Liver (tissue), 9 donors: ENCODE measurements around the gene AHI1. TPM values are rescaled to one million over a fixed set of nuclear protein-coding genes. Genes with fewer than 3 reads are reported as not detected.
"Not testable (repeated sequence)": the region's sequence is repeated elsewhere in the genome, so short reads cannot be mapped to it uniquely, and the experiment has no call there.

Experiments
- DNase-seq: peaks from one replicate; pipeline ENCODE4 v3.0.0-alpha.2; 2017; ENCODE audit warnings: low spot score
- H3K27ac ChIP-seq, 2 donors: one replicate each; pipeline ENCODE4 v1.7.0; 2013; ENCODE audit warnings: inconsistent platforms in 2 of 2, low read length in 2 of 2, control low read depth in 1 of 2, low read depth in 1 of 2, mild to moderate bottlenecking in 1 of 2
- H3K27me3 ChIP-seq, 4 donors: one replicate each; pipeline versions ENCODE4 v1.6.1 to v1.7.0; 2013; ENCODE audit warnings: low read length in 3 of 4, inconsistent platforms in 1 of 4, mild to moderate bottlenecking in 1 of 4, moderate library complexity in 1 of 4; ENCODE audit not compliant: control insufficient read depth in 4 of 4, insufficient read depth in 4 of 4
- H3K36me3 ChIP-seq, 4 donors: one replicate each; pipeline versions ENCODE4 v1.6.1 to v1.7.0; 2013; ENCODE audit warnings: low read length in 3 of 4, mild to moderate bottlenecking in 3 of 4, low read depth in 1 of 4, moderate library complexity in 1 of 4; ENCODE audit not compliant: control insufficient read depth in 4 of 4, insufficient read depth in 3 of 4
- H3K4me1 ChIP-seq, 4 donors: one replicate each; pipeline versions ENCODE4 v1.6.1 to v1.7.0; 2013; ENCODE audit warnings: low read length in 3 of 4, mild to moderate bottlenecking in 3 of 4, moderate library complexity in 1 of 4; ENCODE audit not compliant: control insufficient read depth in 4 of 4, insufficient read depth in 4 of 4
- H3K4me3 ChIP-seq, 3 donors: one replicate each; pipeline versions ENCODE4 v1.6.1 to v1.7.0; 2013; ENCODE audit warnings: low read length in 3 of 3, control low read depth in 1 of 3, low read depth in 1 of 3, mild to moderate bottlenecking in 1 of 3
- H3K9ac ChIP-seq, 2 donors: one replicate each; pipeline ENCODE4 v1.7.0; 2013; ENCODE audit warnings: low read length in 2 of 2, mild to moderate bottlenecking in 2 of 2, moderate library complexity in 2 of 2, control low read depth in 1 of 2, low read depth in 1 of 2
- H3K9me3 ChIP-seq, 4 donors: one replicate each; pipeline versions ENCODE4 v1.6.1 to v1.7.0; 2013; ENCODE audit warnings: low read length in 3 of 4; ENCODE audit not compliant: control insufficient read depth in 4 of 4
- FOXA1 ChIP-seq: IDR thresholded peaks from 2 replicates; pipeline ENCODE4 v1.6.1; 2016; ENCODE audit warnings: antibody characterized with exemption
- FOXA2 ChIP-seq: IDR thresholded peaks from 2 replicates; pipeline ENCODE4 v1.6.1; 2016; ENCODE audit warnings: antibody characterized with exemption
- GABPA ChIP-seq, 2 donors: IDR thresholded peaks in 1 of 2; conservative IDR thresholded peaks in 1 of 2; 2 replicates each; pipeline ENCODE4 v1.6.1; 2016; ENCODE audit warnings: antibody characterized with exemption in 2 of 2, mild to moderate bottlenecking in 1 of 2, moderate library complexity in 1 of 2
- HNF4A ChIP-seq, 2 donors: conservative IDR thresholded peaks; 2 replicates each; pipeline ENCODE4 v1.6.1; 2016; ENCODE audit warnings: antibody characterized with exemption in 2 of 2, mild to moderate bottlenecking in 2 of 2
- HNF4G ChIP-seq: IDR thresholded peaks from 2 replicates; pipeline ENCODE4 v1.6.1; 2016; ENCODE audit warnings: antibody characterized with exemption
- JUND ChIP-seq, 2 donors: IDR thresholded peaks; 2 replicates each; pipeline ENCODE4 v1.6.1; 2016; ENCODE audit warnings: antibody characterized with exemption in 2 of 2
- NR2F2 ChIP-seq: IDR thresholded peaks from 2 replicates; pipeline ENCODE4 v1.6.1; 2016; ENCODE audit warnings: antibody characterized with exemption
- RAD21 ChIP-seq, 2 donors: IDR thresholded peaks; 2 replicates each; pipeline ENCODE4 v1.6.1; 2016; ENCODE audit warnings: antibody characterized with exemption in 2 of 2, mild to moderate bottlenecking in 2 of 2
- RXRA ChIP-seq, 2 donors: IDR thresholded peaks; 2 replicates each; pipeline ENCODE4 v1.6.1; 2017 to 2018; ENCODE audit warnings: antibody characterized with exemption in 2 of 2, mild to moderate bottlenecking in 1 of 2
- TAF1 ChIP-seq: conservative IDR thresholded peaks from 2 replicates; pipeline ENCODE4 v1.6.1; 2016; ENCODE audit warnings: antibody characterized with exemption, mild to moderate bottlenecking
- YY1 ChIP-seq: IDR thresholded peaks from 2 replicates; pipeline ENCODE4 v1.6.1; 2016; ENCODE audit warnings: antibody characterized with exemption, mild to moderate bottlenecking
- WGBS: extraction: QIAGEN DNeasy Blood & Tissue Kit; methylation state at CpG from one replicate; pipeline ENCODE4 v1.1.7; 2013; 5-methylcytosine and 5-hydroxymethylcytosine counted together
- polyA plus RNA-seq, 2 donors: library from polyadenylated mRNA; stranded (reverse) in 1 of 2; unstranded in 1 of 2; fragments of 200-250 nt in 1 of 2; fragments of >200 nt in 1 of 2; fragmentation: Nextera tagmentation in 1 of 2; extraction: Ambion mirVana in 1 of 2; gene quantifications; one replicate each; pipeline versions ENCODE4 v1.2.1 to v1.2.3, GENCODE V29; 2013 to 2015
- total RNA-seq, 2 donors: library from RNA; depleted of rRNA; stranded (reverse); fragments of >200 nt; gene quantifications; one replicate each; pipeline ENCODE4 v1.2.3, GENCODE V29; 2014
- TF ChIP-seq, protein P1 (sequence below): IDR thresholded peaks from 2 replicates; pipeline ENCODE4 v1.6.1; 2016; ENCODE audit warnings: antibody characterized with exemption
- TF ChIP-seq, protein P2 (sequence below): IDR thresholded peaks from 2 replicates; pipeline ENCODE4 v1.6.1; 2016; ENCODE audit warnings: antibody characterized with exemption, mild to moderate bottlenecking
- TF ChIP-seq, protein P3 (sequence below): fragments of 150-350 bp; IDR thresholded peaks from 2 replicates; pipeline ENCODE4 v1.5.1; 2017; ENCODE audit warnings: improper control_type of control experiment, low read depth, low read length; ENCODE audit not compliant: missing input control
- TF ChIP-seq, protein P4 (sequence below): IDR thresholded peaks from 2 replicates; pipeline ENCODE4 v1.6.1; 2016; ENCODE audit warnings: antibody characterized with exemption
- donor health status: healthy.
- donor health status: healthy.
- donor health status: healthy.
- donor health status: healthy.
- donor health status: healthy.

Gene AHI1
- total and polyA plus RNA-seq, 4 donors = 2.0 to 14.4 (median 9.0) TPM

DNA sequence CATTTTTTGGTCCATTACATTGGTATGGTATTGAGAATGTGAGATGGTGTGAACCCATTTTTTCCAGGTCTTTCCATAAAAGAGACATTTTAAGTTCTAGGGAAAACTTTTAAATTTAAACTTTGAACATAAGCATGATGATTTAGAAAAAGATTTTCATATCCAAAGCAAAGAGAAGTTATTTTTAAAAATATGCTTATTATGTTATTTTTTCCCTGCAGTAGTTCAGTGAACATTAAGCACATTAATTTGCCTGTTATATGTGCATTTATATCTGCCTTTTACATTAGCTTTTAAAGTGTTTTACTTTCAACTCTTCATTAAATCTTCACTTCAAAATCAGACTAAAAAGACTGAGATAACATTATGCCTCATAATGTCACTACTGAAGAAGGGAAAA lies 116.7 kb downstream of the AHI1 start:
- TF ChIP-seq, protein P1, sequence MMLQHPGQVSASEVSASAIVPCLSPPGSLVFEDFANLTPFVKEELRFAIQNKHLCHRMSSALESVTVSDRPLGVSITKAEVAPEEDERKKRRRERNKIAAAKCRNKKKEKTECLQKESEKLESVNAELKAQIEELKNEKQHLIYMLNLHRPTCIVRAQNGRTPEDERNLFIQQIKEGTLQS = no peak
- TF ChIP-seq RAD21 (IDR thresholded peaks at IDR 0.05) (no peak), HNF4G (no peak)
- no peak for DNase-seq
- Histone ChIP-seq H3K27ac (no peak overlapping the region), H3K36me3 (no peaks in the 10 kb centered on the region), H3K27me3 (no peaks in the 10 kb centered on the region), H3K4me1 (no peaks in the 10 kb centered on the region), H3K9ac (no peak overlapping the region), H3K4me3 (no peak overlapping the region), H3K9me3 (no peaks in the 10 kb centered on the region)

DNA sequence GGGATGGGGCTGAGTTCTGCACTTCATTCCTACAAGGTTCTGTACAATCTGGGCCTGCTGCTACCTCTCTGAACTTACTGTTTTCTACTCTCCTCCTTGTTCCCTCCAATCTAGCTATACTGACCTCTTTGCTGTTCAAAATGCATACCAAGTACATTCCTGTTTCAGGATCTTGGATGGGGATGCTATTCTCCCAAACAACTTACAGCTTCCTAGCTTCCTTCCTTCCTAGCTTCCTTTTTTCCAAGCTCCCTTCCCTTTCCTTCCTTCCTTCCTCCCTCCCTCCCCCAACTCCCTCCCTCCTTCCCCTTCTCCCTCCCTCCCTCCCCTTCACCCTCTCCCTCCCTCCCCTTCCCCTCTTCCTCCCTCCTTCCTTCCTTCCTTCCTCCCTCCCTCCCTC lies 117.9 kb downstream of the AHI1 start:
- no peak overlapping the region for H3K27ac ChIP-seq
- DNase-seq = no peak
- H3K27me3 ChIP-seq = no peaks in the 10 kb centered on the region
- H3K9ac ChIP-seq = no peak overlapping the region
- TF ChIP-seq RAD21 (IDR thresholded peaks at IDR 0.05) = no peak
- H3K4me3 ChIP-seq = no peak overlapping the region
- no peaks in the 10 kb centered on the region for H3K4me1 ChIP-seq
- no peaks in the 10 kb centered on the region for H3K36me3 ChIP-seq
- no peaks in the 10 kb centered on the region for H3K9me3 ChIP-seq

DNA sequence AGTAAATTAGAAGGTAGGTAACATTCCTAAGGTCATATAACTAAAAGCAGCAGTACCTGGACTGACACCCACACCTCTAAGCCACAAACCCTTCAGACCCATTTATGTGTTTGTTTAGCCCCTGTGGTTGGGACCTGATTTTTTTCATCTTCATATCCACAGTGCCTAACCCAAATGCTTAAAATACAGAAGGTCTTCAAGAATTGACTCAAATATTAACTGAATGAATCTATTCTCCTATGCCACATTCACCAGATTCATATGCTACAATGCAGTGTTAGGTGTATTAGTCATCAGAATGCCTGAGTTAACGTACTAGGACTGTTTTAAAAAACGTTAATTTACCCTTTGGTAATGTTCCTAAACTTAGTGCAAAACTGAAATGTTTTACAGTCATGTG lies 124.8 kb downstream of the AHI1 start:
- TF ChIP-seq FOXA1 (no peak), YY1 (no peak)
- Histone ChIP-seq H3K36me3 (no peaks in the 10 kb centered on the region), H3K27me3 (no peaks in the 10 kb centered on the region), H3K4me3 (no peak overlapping the region), H3K27ac (no peak overlapping the region), H3K9me3 (peaks cover 0 to 3% (median 0%) of the 10 kb centered on the region in 4 donors), H3K9ac (no peak overlapping the region), H3K4me1 (no peaks in the 10 kb centered on the region)
- WGBS = 94% methylated on average over 2 of the region's 2 CpGs
- no peak for DNase-seq

DNA sequence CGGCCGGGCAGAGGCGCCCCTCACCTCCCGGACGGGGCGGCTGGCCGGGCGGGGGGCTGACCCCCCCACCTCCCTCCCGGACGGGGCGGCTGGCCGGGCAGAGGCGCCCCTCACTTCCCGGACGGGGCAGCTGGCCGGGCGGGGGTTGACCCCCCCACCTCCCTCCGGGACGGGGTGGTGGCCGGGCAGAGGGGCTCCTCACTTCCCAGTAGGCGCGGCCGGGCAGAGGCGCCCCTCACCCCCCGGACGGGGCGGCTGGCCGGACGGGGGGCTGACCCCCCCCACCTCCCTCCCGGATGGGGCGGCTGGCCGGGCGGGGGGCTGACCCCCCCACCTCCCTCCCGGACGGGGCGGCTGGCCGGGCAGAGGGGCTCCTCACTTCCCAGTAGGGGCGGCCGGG lies 133.9 kb downstream of the AHI1 start:
- not testable (repeated sequence) for H3K9me3 ChIP-seq, H3K4me3 ChIP-seq, H3K27ac ChIP-seq, H3K4me1 ChIP-seq, H3K27me3 ChIP-seq, H3K36me3 ChIP-seq, DNase-seq, H3K9ac ChIP-seq
- WGBS = 94% methylated on average over 30 of the region's 39 CpGs

DNA sequence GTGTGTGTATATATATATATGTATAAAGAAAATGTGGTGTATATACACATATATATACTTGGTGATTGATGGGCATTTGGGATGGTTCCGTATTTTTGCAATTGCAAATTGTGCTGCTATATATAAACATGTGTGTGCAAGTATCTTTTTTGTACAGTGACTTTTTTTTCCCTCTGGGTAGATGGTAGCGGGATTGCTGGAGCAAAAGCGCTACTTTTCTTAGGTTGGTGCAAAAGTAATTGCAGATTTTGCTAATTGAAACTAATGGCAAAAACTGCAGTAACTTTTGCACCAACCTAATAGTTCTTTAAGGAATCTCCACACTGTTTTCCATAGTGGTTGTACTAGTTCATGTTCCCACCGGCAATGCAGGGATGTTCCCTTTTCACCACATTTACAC lies 135.4 kb downstream of the AHI1 start:
- 98% methylated on average over 4 of the region's 4 CpGs for WGBS
- Histone ChIP-seq H3K4me3 (no peak overlapping the region), H3K27me3 (no peaks in the 10 kb centered on the region), H3K27ac (no peak overlapping the region), H3K4me1 (no peaks in the 10 kb centered on the region), H3K36me3 (no peaks in the 10 kb centered on the region), H3K9ac (no peak overlapping the region), H3K9me3 (peaks cover 1 to 5% (median 3%) of the 10 kb centered on the region in 4 donors)
- no peak for DNase-seq
- TF ChIP-seq, protein P2, sequence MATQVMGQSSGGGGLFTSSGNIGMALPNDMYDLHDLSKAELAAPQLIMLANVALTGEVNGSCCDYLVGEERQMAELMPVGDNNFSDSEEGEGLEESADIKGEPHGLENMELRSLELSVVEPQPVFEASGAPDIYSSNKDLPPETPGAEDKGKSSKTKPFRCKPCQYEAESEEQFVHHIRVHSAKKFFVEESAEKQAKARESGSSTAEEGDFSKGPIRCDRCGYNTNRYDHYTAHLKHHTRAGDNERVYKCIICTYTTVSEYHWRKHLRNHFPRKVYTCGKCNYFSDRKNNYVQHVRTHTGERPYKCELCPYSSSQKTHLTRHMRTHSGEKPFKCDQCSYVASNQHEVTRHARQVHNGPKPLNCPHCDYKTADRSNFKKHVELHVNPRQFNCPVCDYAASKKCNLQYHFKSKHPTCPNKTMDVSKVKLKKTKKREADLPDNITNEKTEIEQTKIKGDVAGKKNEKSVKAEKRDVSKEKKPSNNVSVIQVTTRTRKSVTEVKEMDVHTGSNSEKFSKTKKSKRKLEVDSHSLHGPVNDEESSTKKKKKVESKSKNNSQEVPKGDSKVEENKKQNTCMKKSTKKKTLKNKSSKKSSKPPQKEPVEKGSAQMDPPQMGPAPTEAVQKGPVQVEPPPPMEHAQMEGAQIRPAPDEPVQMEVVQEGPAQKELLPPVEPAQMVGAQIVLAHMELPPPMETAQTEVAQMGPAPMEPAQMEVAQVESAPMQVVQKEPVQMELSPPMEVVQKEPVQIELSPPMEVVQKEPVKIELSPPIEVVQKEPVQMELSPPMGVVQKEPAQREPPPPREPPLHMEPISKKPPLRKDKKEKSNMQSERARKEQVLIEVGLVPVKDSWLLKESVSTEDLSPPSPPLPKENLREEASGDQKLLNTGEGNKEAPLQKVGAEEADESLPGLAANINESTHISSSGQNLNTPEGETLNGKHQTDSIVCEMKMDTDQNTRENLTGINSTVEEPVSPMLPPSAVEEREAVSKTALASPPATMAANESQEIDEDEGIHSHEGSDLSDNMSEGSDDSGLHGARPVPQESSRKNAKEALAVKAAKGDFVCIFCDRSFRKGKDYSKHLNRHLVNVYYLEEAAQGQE = no peak
- TF ChIP-seq NR2F2 = no peak
- TF ChIP-seq TAF1 = no peak
- TF ChIP-seq GABPA (IDR thresholded peaks at IDR 0.05 in 1 of 2, conservative IDR thresholded peaks at IDR 0.05 in 1 of 2) = no peak
- no peak for TF ChIP-seq RXRA (IDR thresholded peaks at IDR 0.05)
- no peak for TF ChIP-seq HNF4A (conservative IDR thresholded peaks at IDR 0.05)
- no peak for TF ChIP-seq FOXA2
- TF ChIP-seq FOXA1 = no peak
- no peak for TF ChIP-seq JUND (IDR thresholded peaks at IDR 0.05)
- TF ChIP-seq, protein P3, sequence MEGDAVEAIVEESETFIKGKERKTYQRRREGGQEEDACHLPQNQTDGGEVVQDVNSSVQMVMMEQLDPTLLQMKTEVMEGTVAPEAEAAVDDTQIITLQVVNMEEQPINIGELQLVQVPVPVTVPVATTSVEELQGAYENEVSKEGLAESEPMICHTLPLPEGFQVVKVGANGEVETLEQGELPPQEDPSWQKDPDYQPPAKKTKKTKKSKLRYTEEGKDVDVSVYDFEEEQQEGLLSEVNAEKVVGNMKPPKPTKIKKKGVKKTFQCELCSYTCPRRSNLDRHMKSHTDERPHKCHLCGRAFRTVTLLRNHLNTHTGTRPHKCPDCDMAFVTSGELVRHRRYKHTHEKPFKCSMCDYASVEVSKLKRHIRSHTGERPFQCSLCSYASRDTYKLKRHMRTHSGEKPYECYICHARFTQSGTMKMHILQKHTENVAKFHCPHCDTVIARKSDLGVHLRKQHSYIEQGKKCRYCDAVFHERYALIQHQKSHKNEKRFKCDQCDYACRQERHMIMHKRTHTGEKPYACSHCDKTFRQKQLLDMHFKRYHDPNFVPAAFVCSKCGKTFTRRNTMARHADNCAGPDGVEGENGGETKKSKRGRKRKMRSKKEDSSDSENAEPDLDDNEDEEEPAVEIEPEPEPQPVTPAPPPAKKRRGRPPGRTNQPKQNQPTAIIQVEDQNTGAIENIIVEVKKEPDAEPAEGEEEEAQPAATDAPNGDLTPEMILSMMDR = no peak
- no peak for TF ChIP-seq YY1
- TF ChIP-seq, protein P1 = no peak
- TF ChIP-seq HNF4G = no peak
- TF ChIP-seq, protein P4, sequence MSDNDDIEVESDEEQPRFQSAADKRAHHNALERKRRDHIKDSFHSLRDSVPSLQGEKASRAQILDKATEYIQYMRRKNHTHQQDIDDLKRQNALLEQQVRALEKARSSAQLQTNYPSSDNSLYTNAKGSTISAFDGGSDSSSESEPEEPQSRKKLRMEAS = no peak
